ENCODE results near the gene HDAC7.

HDAC7 gene

DNA sequence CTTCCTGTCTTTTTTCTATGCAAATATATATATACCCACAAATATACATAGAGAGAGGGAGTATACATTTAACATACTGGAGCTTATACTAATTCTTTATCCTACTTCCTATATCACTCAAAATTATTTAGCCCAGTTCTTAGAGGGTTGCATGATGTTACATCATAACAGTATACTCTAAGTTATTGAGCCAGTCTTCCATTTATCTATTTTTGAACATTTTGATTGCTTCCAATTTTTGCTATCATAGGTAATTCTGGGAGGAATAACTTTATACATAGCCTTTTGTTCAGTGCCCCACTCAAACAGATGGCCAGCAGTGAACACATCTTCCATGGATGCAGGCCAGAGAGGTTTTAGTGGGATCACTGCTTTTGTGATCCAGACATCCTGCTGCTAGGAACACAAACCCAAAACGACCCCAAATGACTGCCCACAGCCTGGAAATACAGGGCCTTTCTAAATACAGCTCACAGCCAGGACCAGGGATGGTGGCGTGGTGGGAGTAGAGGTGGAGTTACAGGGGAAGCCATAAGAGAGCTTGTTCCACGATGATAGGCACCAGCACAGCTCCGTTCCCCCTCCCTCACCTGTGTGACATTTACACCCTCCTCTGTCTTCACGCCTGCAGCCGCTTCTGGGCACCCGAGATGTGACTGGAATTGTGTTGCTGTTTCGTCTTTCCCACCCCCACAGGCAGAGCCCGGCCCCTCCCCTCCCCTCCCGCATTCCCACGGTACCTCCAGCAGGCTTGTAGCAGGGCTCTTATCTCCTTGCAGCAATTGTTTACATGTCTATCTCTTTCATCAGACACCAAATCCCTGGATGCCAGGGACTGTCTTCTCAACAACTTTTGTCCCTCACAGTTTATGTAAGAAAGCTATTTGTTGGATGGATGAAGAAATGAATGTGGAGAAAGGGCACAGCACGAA is 30.7 kb upstream of the HDAC7 start:
- DNase-seq (ENCODE audit: extremely low spot score) = no peak
- TF ChIP-seq, protein P1, sequence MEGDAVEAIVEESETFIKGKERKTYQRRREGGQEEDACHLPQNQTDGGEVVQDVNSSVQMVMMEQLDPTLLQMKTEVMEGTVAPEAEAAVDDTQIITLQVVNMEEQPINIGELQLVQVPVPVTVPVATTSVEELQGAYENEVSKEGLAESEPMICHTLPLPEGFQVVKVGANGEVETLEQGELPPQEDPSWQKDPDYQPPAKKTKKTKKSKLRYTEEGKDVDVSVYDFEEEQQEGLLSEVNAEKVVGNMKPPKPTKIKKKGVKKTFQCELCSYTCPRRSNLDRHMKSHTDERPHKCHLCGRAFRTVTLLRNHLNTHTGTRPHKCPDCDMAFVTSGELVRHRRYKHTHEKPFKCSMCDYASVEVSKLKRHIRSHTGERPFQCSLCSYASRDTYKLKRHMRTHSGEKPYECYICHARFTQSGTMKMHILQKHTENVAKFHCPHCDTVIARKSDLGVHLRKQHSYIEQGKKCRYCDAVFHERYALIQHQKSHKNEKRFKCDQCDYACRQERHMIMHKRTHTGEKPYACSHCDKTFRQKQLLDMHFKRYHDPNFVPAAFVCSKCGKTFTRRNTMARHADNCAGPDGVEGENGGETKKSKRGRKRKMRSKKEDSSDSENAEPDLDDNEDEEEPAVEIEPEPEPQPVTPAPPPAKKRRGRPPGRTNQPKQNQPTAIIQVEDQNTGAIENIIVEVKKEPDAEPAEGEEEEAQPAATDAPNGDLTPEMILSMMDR (IDR thresholded peaks at IDR 0.05; ENCODE audit: control extremely low read depth, extremely low read depth, low read depth, missing control alignments) = no peak
- ChIA-PET CTCF (interaction anchor here (1.4 to 10.5 kb wide), 4 partner anchors 15 to 108 kb away, joined by 3 to 136 read pairs (median 6); no protein-coding TSS in a partner anchor), POLR2A (interaction anchor here (0.7 kb wide), 1 partner anchor 336 kb away, joined by 3 read pairs; no protein-coding TSS in a partner anchor)

DNA sequence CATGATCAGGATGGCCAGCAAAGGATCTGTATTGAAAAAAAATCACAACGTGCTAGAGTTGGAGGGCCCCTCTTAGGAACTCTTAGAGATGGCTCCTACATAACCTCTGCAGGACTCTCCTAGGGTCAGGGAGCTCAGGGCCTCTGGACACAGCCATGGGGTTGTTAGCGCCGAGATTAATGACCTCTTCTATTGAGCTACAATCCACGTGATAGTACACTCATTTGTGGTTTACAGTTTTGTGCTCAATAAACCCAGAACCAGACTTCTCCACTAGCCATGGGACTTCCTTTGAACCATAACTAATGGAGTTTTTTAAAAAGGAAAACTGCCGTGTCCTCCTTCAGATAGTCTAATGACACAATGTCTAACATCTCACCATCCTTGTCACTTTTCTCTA is 29.6 kb upstream of the HDAC7 start:
- ChIA-PET CTCF (interaction anchor here (1.3 to 10.5 kb wide), 4 partner anchors 13 to 107 kb away, joined by 3 to 136 read pairs (median 10); no protein-coding TSS in a partner anchor), POLR2A (no interaction called here)
- TF ChIP-seq, protein P1 (IDR thresholded peaks at IDR 0.05; ENCODE audit: control extremely low read depth, extremely low read depth, low read depth, missing control alignments) = no peak
- DNase-seq (ENCODE audit: extremely low spot score) = no peak

DNA sequence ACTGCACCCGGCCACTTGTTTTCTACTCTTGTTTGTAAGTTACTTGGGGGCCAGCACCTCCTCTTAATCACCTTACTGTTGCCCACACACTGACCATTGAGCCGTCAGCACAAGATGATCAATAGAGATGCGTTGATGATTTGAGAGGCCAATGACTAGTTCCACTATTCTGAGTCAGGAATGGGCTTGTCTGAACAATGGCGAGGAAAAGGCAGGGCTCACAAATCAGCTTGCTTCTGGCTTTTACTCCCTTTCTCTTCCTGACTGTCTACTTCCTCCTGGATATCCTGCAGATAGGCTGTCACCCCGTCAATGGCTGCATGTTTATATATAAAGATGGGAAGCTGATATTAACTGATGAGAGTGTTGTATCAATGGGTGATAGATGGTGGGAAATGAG is 29.1 kb upstream of the HDAC7 start:
- CTCF ChIA-PET = interaction anchor here (1.3 to 10.5 kb wide), 5 partner anchors 13 to 107 kb away, joined by 3 to 136 read pairs (median 6); no protein-coding TSS in a partner anchor
- POLR2A ChIA-PET = no interaction called here
- TF ChIP-seq, protein P1 (IDR thresholded peaks at IDR 0.05; ENCODE audit: control extremely low read depth, extremely low read depth, low read depth, missing control alignments) = no peak
- no peak for DNase-seq (ENCODE audit: extremely low spot score)

DNA sequence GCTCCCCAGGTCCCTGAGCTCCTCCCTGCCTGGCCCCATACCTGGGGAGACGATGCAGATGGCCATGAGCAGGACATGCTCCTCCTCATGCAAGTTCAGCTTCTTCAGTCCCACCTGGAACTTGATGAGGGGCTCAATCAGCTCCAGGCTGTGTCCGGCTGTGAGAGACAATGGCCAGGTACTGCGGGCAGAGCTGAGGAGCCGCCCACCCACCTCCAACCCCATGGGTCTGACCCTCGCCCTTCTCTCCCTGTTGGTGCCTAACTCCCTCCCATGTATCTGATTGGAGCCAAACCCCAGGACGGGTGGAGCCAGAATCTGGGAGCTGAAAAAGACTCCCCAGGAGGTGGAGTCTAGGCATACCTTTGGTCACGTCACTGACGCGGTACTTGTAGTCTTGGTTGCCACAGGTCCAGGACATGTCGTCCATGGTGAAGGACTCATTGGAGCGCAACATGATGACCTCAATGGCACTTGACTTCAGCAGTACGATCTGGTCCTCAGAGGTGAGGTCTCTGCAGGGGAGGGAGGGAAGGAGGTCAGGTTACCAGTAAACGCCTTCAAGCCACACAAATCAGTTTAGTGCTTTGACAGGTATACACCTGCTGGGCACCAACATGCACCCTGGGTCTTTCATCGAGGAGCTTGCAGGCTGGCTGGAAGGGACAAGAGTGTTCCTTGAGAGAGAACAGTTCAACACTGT is 26.7 kb upstream of the HDAC7 start:
- ChIA-PET POLR2A (no interaction called here), CTCF (interaction anchor here (0.6 to 23.4 kb wide), 6 partner anchors 11 to 128 kb away, joined by 3 to 685 read pairs (median 10); no protein-coding TSS in a partner anchor)
- no peak for DNase-seq (ENCODE audit: extremely low spot score)
- TF ChIP-seq, protein P1 (IDR thresholded peaks at IDR 0.05; ENCODE audit: control extremely low read depth, extremely low read depth, low read depth, missing control alignments) = no peak

DNA sequence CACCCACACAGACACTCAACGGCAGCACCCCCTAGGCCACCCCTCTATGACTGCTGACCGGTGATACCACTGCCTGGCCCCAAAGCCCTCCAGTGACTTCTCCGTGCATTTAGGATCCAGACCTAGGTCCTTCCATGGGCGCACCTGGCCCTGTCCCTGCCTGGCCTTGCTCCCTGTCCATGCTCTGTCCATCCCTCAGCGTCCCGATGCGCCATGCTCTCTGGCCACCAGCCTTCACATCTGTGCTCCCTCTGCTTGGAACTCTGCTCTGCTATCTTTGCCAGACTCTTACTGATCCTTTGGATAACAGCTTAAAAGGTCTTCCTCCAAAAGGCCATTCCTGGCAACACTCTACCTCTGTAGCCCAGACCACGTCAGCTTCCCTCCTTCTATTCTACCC is 25.4 kb upstream of the HDAC7 start:
- no peak for DNase-seq (ENCODE audit: extremely low spot score)
- ChIA-PET CTCF (interaction anchor here (1.0 to 23.4 kb wide), 4 partner anchors 9 to 78 kb away, joined by 3 to 685 read pairs (median 70); no protein-coding TSS in a partner anchor), POLR2A (no interaction called here)
- TF ChIP-seq, protein P1 (IDR thresholded peaks at IDR 0.05; ENCODE audit: control extremely low read depth, extremely low read depth, low read depth, missing control alignments) = no peak

All from GM10248 (cell line).